Measurements from ENCODE around the gene ODF2. TPM values are rescaled to one million over a fixed set of nuclear protein-coding genes. Genes with fewer than 3 reads are reported as not detected.

ODF2 gene
- total RNA-seq, 1 experiment from 2014 or later = 36.8 TPM

DNA sequence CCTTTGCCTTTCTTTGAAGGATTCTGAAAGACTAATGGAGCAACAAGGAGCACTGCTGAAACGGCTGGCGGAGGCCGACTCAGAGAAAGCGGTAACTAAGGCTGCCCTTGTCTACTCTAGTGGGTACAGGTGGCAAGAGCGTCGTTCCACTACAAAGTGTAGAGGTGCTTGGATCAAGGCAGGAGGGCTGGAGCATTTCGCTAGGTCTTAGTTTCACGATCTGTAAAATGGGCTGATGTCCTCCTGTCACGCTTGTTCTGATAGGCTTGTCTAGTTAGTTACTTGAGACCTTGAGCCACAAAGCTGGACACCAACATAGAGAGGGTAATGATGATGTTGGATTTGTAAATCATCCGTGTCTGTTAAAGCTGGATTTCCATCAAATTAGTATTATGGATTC is 25.8 kb downstream of the ODF2 start:
- in situ Hi-C loops (cut with HindIII; ENCODE audit: low pct_unique_long_range_greater_than_20kb, low sequenced_read_pairs) (no loop called here), intact Hi-C loops (cut with micrococcal nuclease; ENCODE audit: unreplicated experiment) (no loop called here)
- ATAC-seq (no peak), DNase-seq (ENCODE audit: low read depth, low spot score) (no peak)
- POLR2A ChIA-PET = no interaction called here
- no peak for TF ChIP-seq POLR2AphosphoS5 (IDR thresholded peaks at IDR 0.05; ENCODE audit: low read depth, low read length)
- TF ChIP-seq, protein P1, sequence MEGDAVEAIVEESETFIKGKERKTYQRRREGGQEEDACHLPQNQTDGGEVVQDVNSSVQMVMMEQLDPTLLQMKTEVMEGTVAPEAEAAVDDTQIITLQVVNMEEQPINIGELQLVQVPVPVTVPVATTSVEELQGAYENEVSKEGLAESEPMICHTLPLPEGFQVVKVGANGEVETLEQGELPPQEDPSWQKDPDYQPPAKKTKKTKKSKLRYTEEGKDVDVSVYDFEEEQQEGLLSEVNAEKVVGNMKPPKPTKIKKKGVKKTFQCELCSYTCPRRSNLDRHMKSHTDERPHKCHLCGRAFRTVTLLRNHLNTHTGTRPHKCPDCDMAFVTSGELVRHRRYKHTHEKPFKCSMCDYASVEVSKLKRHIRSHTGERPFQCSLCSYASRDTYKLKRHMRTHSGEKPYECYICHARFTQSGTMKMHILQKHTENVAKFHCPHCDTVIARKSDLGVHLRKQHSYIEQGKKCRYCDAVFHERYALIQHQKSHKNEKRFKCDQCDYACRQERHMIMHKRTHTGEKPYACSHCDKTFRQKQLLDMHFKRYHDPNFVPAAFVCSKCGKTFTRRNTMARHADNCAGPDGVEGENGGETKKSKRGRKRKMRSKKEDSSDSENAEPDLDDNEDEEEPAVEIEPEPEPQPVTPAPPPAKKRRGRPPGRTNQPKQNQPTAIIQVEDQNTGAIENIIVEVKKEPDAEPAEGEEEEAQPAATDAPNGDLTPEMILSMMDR (IDR thresholded peaks at IDR 0.05) = no peak
- TF ChIP-seq TCF7L2 (IDR thresholded peaks at IDR 0.05; ENCODE audit: low read depth, low read length) = no peak
- TF ChIP-seq SIN3A (IDR thresholded peaks at IDR 0.05; ENCODE audit: borderline replicate concordance, insufficient read depth, low read depth, low read length) = no peak
- TF ChIP-seq, protein P2, sequence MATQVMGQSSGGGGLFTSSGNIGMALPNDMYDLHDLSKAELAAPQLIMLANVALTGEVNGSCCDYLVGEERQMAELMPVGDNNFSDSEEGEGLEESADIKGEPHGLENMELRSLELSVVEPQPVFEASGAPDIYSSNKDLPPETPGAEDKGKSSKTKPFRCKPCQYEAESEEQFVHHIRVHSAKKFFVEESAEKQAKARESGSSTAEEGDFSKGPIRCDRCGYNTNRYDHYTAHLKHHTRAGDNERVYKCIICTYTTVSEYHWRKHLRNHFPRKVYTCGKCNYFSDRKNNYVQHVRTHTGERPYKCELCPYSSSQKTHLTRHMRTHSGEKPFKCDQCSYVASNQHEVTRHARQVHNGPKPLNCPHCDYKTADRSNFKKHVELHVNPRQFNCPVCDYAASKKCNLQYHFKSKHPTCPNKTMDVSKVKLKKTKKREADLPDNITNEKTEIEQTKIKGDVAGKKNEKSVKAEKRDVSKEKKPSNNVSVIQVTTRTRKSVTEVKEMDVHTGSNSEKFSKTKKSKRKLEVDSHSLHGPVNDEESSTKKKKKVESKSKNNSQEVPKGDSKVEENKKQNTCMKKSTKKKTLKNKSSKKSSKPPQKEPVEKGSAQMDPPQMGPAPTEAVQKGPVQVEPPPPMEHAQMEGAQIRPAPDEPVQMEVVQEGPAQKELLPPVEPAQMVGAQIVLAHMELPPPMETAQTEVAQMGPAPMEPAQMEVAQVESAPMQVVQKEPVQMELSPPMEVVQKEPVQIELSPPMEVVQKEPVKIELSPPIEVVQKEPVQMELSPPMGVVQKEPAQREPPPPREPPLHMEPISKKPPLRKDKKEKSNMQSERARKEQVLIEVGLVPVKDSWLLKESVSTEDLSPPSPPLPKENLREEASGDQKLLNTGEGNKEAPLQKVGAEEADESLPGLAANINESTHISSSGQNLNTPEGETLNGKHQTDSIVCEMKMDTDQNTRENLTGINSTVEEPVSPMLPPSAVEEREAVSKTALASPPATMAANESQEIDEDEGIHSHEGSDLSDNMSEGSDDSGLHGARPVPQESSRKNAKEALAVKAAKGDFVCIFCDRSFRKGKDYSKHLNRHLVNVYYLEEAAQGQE (IDR thresholded peaks at IDR 0.05; ENCODE audit: insufficient read depth in 1 of 2, low read depth in 2 of 2, low read length in 1 of 2) = no peak
- Histone ChIP-seq H3K9me3 (ENCODE audit: control insufficient read depth, insufficient read depth, low read depth, low read length) (no peaks in the 10 kb centered on the region), H3K27ac (ENCODE audit: low read length) (no peak overlapping the region), H3K4me3 (ENCODE audit: low read depth in 2 of 2, low read length in 2 of 2) (no peak overlapping the region), H3K36me3 (ENCODE audit: control insufficient read depth, insufficient read depth, low read length) (peaks cover 8% of the 10 kb centered on the region), H3K27me3 (ENCODE audit: control insufficient read depth, insufficient read depth, low read length) (no peaks in the 10 kb centered on the region), H3K4me1 (ENCODE audit: control insufficient read depth, insufficient read depth, low read length) (no peaks in the 10 kb centered on the region)
- BruUV-seq (replicated peaks) = no TSS peak
- CTCF ChIA-PET = no interaction called here

DNA sequence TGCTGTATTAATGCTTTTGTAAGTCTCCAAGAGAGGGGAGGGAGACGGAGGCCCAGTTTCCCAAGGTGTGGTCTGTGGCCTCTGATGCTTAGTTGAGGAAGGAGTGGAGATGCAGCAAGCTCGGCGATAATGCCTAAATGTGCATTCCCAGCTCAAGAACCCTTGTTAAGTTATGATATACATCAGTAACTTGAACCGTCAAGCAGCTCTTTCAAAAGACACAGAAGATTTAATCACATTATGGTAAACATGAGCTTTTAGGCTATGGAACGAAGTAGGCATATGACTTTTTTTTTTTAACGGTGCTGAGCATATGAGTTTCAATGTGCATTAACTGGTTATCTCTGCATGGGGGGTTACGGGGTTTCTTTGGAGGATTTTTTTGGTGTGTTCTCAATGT is 26.4 kb downstream of the ODF2 start:
- CTCF ChIA-PET = no interaction called here
- ATAC-seq (no peak), DNase-seq (ENCODE audit: low read depth, low spot score) (no peak)
- TF ChIP-seq, protein P1 (IDR thresholded peaks at IDR 0.05) = no peak
- TF ChIP-seq POLR2AphosphoS5 (IDR thresholded peaks at IDR 0.05; ENCODE audit: low read depth, low read length) = no peak
- TF ChIP-seq TCF7L2 (IDR thresholded peaks at IDR 0.05; ENCODE audit: low read depth, low read length) = no peak
- TF ChIP-seq, protein P2 (IDR thresholded peaks at IDR 0.05; ENCODE audit: insufficient read depth in 1 of 2, low read depth in 2 of 2, low read length in 1 of 2) = no peak
- no peak for TF ChIP-seq SIN3A (IDR thresholded peaks at IDR 0.05; ENCODE audit: borderline replicate concordance, insufficient read depth, low read depth, low read length)
- Histone ChIP-seq H3K4me1 (ENCODE audit: control insufficient read depth, insufficient read depth, low read length) (no peaks in the 10 kb centered on the region), H3K27me3 (ENCODE audit: control insufficient read depth, insufficient read depth, low read length) (no peaks in the 10 kb centered on the region), H3K27ac (ENCODE audit: low read length) (no peak overlapping the region), H3K4me3 (ENCODE audit: low read depth in 2 of 2, low read length in 2 of 2) (no peak overlapping the region), H3K9me3 (ENCODE audit: control insufficient read depth, insufficient read depth, low read depth, low read length) (no peaks in the 10 kb centered on the region), H3K36me3 (ENCODE audit: control insufficient read depth, insufficient read depth, low read length) (peaks cover 8% of the 10 kb centered on the region)
- BruUV-seq (replicated peaks) = no TSS peak
- POLR2A ChIA-PET = no interaction called here
- in situ Hi-C loops (cut with HindIII; ENCODE audit: low pct_unique_long_range_greater_than_20kb, low sequenced_read_pairs) = no loop called here
- intact Hi-C loops (cut with micrococcal nuclease; ENCODE audit: unreplicated experiment) = no loop called here

Measured in Panc1 (cell line).